GM12892 (cell line): ENCODE measurements around the gene M6PR.
"Not testable (repeated sequence)": the region's sequence is repeated elsewhere in the genome, so short reads cannot be mapped to it uniquely, and the experiment has no call there.

ENCODE experiments used
- DNase-seq: peaks from one replicate; pipeline ENCODE4 v3.0.0; 2011; ENCODE audit not compliant: insufficient read length
- FAIRE-seq: peaks from 2 replicates; lab custom pipeline; 2011; peaks lifted over from hg19 to GRCh38; lab: Jason Lieb, UNC
- POLR2A ChIP-seq: IDR thresholded peaks from 2 replicates; pipeline ENCODE4 v1.6.1; 2011; ENCODE audit warnings: low read depth, low read length, control low read depth
- POLR2AphosphoS5 ChIP-seq: IDR thresholded peaks from 2 replicates; pipeline ENCODE4 v1.6.1; 2011; ENCODE audit warnings: low read depth, low read length, control low read depth
- TAF1 ChIP-seq: IDR thresholded peaks from 2 replicates; pipeline ENCODE4 v1.6.1; 2011; ENCODE audit warnings: low read depth, mild to moderate bottlenecking, control low read depth, low read length, borderline replicate concordance

The M6PR gene

GRCh38 chr12:8904665-8905064 lies 44.8 kb downstream of the M6PR start:
- TF ChIP-seq POLR2AphosphoS5 (no peak), POLR2A (no peak), TAF1 (no peak)
- no peak for FAIRE-seq

GRCh38 chr12:8903646-8904045 lies 45.8 kb downstream of the M6PR start:
- DNase-seq (no peak), FAIRE-seq (no peak)
- TF ChIP-seq POLR2AphosphoS5 (no peak), POLR2A (no peak), TAF1 (no peak)

More at GRCh38 chr12:8904665-8905064, 44.8 kb downstream of the M6PR start:
- no peak for DNase-seq

GRCh38 chr12:8902703-8903102 lies 46.7 kb downstream of the M6PR start:
- not testable (repeated sequence) for FAIRE-seq, DNase-seq

- FAIRE-seq: no peak
- TF ChIP-seq POLR2A (no peak), POLR2AphosphoS5 (no peak), TAF1 (no peak)
- DNase-seq: no peak
Observed at GRCh38 chr12:8899830-8900229, 49.6 kb downstream of the M6PR start.

DNA sequence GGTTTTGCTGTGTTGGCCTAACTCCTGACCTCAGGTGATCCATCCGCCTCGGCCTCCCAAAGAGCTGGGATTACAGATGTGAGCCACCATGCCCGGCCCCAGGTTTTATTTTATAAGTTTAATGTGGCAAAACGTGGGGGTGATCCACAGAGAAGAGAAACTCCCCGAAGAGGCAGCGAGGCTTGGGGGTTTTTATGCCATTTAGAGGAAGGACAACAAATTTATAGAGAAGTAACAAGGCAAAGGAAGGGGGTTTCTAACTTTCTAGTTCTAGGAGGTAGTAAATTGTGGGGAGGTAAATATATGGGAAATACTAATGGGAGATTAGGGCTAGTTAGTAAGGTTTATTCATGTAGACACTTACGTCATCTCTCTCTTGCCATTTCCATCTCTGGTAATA lies 52.4 kb downstream of the M6PR start:
- FAIRE-seq (no peak), DNase-seq (no peak)
- TF ChIP-seq POLR2AphosphoS5: no peak
- no peak for TF ChIP-seq TAF1
- TF ChIP-seq POLR2A: no peak

- TF ChIP-seq POLR2A: no peak
- no peak for TF ChIP-seq TAF1
- TF ChIP-seq POLR2AphosphoS5: no peak
- no peak for FAIRE-seq
- no peak for DNase-seq
Observed at GRCh38 chr12:8894986-8895385, 54.5 kb downstream of the M6PR start.

- DNase-seq: no peak
- no peak for FAIRE-seq
- no peak for TF ChIP-seq TAF1
- no peak for TF ChIP-seq POLR2A
- no peak for TF ChIP-seq POLR2AphosphoS5
Observed at GRCh38 chr12:8894378-8894777, 55.1 kb downstream of the M6PR start.

- DNase-seq: no peak
Observed at GRCh38 chr12:8891976-8892375, 57.5 kb downstream of the M6PR start.

More at GRCh38 chr12:8891976-8892375, 57.5 kb downstream of the M6PR start:
- no peak for TF ChIP-seq TAF1
- no peak for TF ChIP-seq POLR2AphosphoS5
- no peak for TF ChIP-seq POLR2A
- FAIRE-seq: no peak
